Mesothelial cell of epicardium (in vitro differentiated cells): ENCODE data around the gene PRPS1. TPM values are rescaled to one million over a fixed set of nuclear protein-coding genes. Genes with fewer than 3 reads are reported as not detected.

ENCODE experiments used
- DNase-seq, 2 experiments: peaks; one replicate each; pipeline ENCODE4 v3.0.0; 2021; ENCODE audit warnings: low spot score in 2 of 2; ENCODE audit not compliant: unreplicated experiment in 2 of 2
- H3K27ac Mint-ChIP-seq: 2 replicates; pipeline ENCODE4 v1.8.0; 2021; ENCODE audit warnings: mixed read lengths
- H3K27me3 Mint-ChIP-seq: 2 replicates; pipeline ENCODE4 v1.8.0; 2021; ENCODE audit warnings: low read depth, mixed read lengths
- H3K36me3 Mint-ChIP-seq: 2 replicates; pipeline ENCODE4 v1.8.0; 2021; ENCODE audit warnings: mixed read lengths
- H3K4me1 Mint-ChIP-seq: 2 replicates; pipeline ENCODE4 v1.8.0; 2021; ENCODE audit warnings: mixed read lengths
- H3K4me3 Mint-ChIP-seq: 2 replicates; pipeline ENCODE4 v1.8.0; 2021; ENCODE audit warnings: mild to moderate bottlenecking, moderate library complexity, mixed read lengths
- H3K9me3 Mint-ChIP-seq: 2 replicates; pipeline ENCODE4 v1.8.0; 2021; ENCODE audit warnings: mixed read lengths
- CTCF ChIP-seq: fragments of 200-600 bp; sonication (generic); IDR thresholded peaks from one replicate; pipeline ENCODE4 v1.5.0; 2021; ENCODE audit warnings: antibody characterized with exemption; ENCODE audit not compliant: unreplicated experiment
- total RNA-seq: library from RNA; stranded (reverse); gene quantifications from 3 replicates; pipeline ENCODE4 v1.2.1, GENCODE V29; 2021

The PRPS1 gene
- total RNA-seq, 1 donor from 2014 or later, result 28.3 TPM

DNA sequence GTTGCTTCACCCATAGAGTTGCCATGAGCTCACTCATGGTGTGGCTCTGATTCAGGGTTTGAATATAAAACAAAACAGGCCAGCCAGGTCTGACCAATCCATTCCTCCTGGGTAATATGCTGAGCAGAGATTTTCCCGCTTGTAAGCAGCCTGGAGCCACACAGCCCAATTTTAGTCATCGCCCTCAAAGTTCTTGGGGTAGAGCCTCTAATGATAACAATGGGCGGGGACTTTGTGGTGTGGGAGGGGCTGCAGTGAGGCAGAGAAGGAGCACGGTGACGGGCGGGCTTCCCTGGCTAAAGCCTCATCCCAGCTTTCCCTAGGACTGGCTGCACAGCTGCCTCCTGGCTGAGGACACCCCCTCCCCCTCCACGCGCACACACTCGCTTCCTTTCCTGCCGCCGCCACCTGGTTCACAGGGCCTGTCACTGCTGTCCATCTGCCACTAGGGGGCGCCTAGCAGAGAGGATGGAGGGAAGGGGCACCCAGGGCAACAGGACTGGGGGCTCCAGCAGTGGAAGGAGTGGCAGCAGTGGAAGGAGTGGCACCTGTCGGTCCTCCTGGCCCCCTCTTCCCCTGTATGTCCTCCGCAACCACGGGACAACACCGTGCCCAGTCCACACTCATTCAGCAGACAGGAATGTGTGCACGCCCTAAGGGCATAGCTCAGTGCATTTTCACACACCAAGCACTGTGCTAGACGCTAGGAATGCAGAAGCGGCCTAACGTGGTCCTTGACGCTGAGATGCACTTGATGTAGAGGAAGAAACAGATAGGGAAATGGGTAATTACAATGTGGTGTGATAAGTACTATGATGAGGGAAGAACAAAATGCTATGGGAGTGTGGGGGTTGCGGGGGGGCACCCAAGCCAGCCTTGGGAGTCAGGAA is 26.8 kb downstream of the PRPS1 start:
- H3K27me3 Mint-ChIP-seq, result no peaks in the 10 kb centered on the region
- TF ChIP-seq CTCF, result peak; percentile 69
- peaks cover 12% of the 10 kb centered on the region for H3K9me3 Mint-ChIP-seq
- no peak overlapping the region for H3K4me3 Mint-ChIP-seq
- peaks cover 7% of the 10 kb centered on the region for H3K4me1 Mint-ChIP-seq
- peak; percentile 49 to 63 for DNase-seq
- peaks cover 4% of the 10 kb centered on the region for H3K36me3 Mint-ChIP-seq
- peak overlapping the region; percentile 28 for H3K27ac Mint-ChIP-seq

DNA sequence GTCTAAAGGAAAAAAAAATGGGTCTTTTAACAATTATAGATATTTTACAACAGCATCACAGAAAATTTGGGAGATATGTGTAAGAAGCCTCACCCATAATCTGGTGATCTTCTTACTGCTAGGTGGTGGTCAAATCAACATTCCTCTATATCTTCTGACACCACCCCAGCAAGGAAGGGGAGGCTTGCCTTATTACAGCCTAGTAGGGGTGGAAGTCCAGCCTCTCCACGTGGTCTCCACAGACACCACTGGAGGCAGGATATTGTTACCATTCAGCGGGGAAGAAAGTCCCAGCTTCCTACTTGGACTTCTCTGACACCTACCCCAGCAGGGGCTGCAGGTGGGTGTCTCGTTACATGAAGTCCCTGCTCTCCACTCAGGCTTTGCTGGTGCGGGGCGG is 28.7 kb downstream of the PRPS1 start:
- no peak for TF ChIP-seq CTCF
- peaks cover 7% of the 10 kb centered on the region for H3K4me1 Mint-ChIP-seq
- H3K9me3 Mint-ChIP-seq, result peaks cover 7% of the 10 kb centered on the region
- no peaks in the 10 kb centered on the region for H3K27me3 Mint-ChIP-seq
- H3K27ac Mint-ChIP-seq, result no peak overlapping the region
- DNase-seq, result no peak
- H3K4me3 Mint-ChIP-seq, result no peak overlapping the region
- H3K36me3 Mint-ChIP-seq, result no peaks in the 10 kb centered on the region

DNA sequence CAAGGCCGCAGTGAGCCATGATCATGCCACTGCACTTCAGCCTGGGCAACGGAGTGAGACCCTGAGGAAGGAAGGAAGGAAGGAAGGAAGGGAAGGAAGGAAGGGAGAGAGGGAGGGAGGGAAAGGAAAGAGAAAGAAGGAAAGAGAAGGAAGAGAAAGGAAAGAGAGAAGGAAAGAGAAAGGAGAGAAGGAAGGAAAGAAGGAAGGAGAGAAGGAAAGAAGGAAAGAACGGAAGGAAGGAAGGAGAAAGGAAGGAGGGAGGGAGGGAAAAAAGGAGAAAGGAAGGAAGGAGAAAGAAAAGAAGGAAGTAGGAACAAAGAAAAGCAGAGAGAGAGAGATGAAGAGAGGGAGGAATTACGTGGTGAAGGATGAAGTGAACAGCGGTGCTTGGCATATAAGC is 30.4 kb downstream of the PRPS1 start:
- no peak overlapping the region for H3K27ac Mint-ChIP-seq
- no peak overlapping the region for H3K4me3 Mint-ChIP-seq
- no peak for TF ChIP-seq CTCF
- no peaks in the 10 kb centered on the region for H3K27me3 Mint-ChIP-seq
- H3K36me3 Mint-ChIP-seq, result no peaks in the 10 kb centered on the region
- DNase-seq, result no peak
- H3K4me1 Mint-ChIP-seq, result peaks cover 7% of the 10 kb centered on the region
- peaks cover 7% of the 10 kb centered on the region for H3K9me3 Mint-ChIP-seq

DNA sequence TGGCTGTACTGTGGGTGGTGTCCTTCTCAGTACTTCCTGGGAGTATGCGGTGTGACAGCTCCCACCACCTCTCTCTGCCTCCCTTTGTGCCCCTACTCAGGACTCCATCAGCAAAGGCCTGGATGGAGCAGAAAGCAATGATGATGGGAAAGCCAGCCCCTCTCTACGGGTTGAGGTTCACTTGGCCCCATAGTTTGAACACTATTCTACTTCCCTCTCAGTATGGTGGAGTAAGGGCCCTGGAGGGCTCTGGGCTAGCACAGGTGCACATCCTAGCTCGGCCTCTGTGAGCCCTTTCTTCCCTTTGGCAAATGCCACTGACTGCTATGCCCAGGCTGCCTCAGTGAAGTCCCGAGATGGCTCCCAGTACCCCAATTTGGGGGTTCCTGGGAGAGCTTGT is 31.0 kb downstream of the PRPS1 start:
- Mint-ChIP-seq H3K36me3 (no peaks in the 10 kb centered on the region), H3K27ac (no peak overlapping the region), H3K4me1 (peaks cover 7% of the 10 kb centered on the region), H3K4me3 (no peak overlapping the region), H3K9me3 (peaks cover 7% of the 10 kb centered on the region), H3K27me3 (no peaks in the 10 kb centered on the region)
- no peak for DNase-seq
- no peak for TF ChIP-seq CTCF

DNA sequence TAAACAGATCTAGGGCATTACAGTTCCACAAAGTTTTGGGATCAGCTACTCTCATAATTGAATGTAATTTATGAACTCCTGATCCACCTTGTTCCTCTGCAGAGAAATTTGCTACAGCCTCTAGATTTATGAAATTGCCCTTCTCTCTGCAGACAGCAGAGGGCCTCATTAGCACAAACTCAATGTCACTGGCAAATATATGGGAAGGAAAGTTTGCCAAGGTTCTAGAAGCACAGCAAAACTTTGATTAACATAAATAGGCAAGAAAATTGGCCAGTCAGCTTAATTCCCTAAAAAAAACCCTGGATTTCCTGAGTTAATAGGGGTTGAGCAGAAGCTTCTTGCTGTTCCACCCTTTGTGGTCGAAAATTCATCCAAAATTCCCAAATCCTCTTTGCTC is 31.5 kb downstream of the PRPS1 start:
- no peaks in the 10 kb centered on the region for H3K27me3 Mint-ChIP-seq
- no peak overlapping the region for H3K27ac Mint-ChIP-seq
- no peaks in the 10 kb centered on the region for H3K36me3 Mint-ChIP-seq
- peaks cover 10% of the 10 kb centered on the region for H3K9me3 Mint-ChIP-seq
- peaks cover 7% of the 10 kb centered on the region for H3K4me1 Mint-ChIP-seq
- H3K4me3 Mint-ChIP-seq, result no peak overlapping the region
- no peak for TF ChIP-seq CTCF
- no peak for DNase-seq
